C4-2B (cell line): ENCODE measurements around the gene SPNS2.

Source experiments
- CTCF ChIP-seq: fragments of 450-650 bp; conservative IDR thresholded peaks from 2 replicates; pipeline ENCODE4 v1.5.1; 2017; ENCODE audit warnings: mild to moderate bottlenecking
- ZFX ChIP-seq: fragments of 450-650 bp; IDR thresholded peaks from 2 replicates; pipeline ENCODE4 v1.6.1; 2017

- no peak for TF ChIP-seq CTCF
- no peak for TF ChIP-seq ZFX
These were observed 38.0 kb upstream of the SPNS2 start for GRCh38 chr17:4460661-4461060.
